Liver (tissue), 5 donors: ENCODE results near the gene PLPP3. TPM values are rescaled to one million over a fixed set of nuclear protein-coding genes. Genes with fewer than 3 reads are reported as not detected.

Experiments
- polyA plus RNA-seq, 2 donors: library from polyadenylated mRNA; stranded (reverse) in 1 of 2; unstranded in 1 of 2; fragments of 200-250 nt in 1 of 2; fragments of >200 nt in 1 of 2; fragmentation: Nextera tagmentation in 1 of 2; extraction: Ambion mirVana in 1 of 2; gene quantifications; one replicate each; pipeline versions ENCODE4 v1.2.1 to v1.2.3, GENCODE V29; 2013 to 2015
- small RNA-seq: library from RNA; depleted of rRNA; stranded (forward); fragments of <200 nt; gene quantifications from one replicate; pipeline ENCODE3, GENCODE V24; 2014
- total RNA-seq, 2 donors: library from RNA; depleted of rRNA; stranded (reverse); fragments of >200 nt; gene quantifications; one replicate each; pipeline ENCODE4 v1.2.3, GENCODE V29; 2014
- donor health status: healthy.
- donor health status: healthy.
- donor health status: healthy.

Gene PLPP3
- total and polyA plus RNA-seq, 4 donors: 46.1 to 91.2 (median 67.6) TPM

Small RNA genes within 50 kb of the gene (small RNA-seq; reads per million reads assigned to genes)
- gene AC099789.1: not detected

Other genes starting within 250 kb of the PLPP3 start
- 1 to 10 TPM; 2.3 to 2.7 TPM for gene PRKAA2, start 65.8 kb upstream of the PLPP3 start, total RNA-seq
- under 1 TPM; 0.33 to 0.92 TPM for gene PRKAA2, start 65.8 kb upstream of the PLPP3 start, polyA plus RNA-seq
- gene FYB2, start 239.8 kb upstream of the PLPP3 start, total RNA-seq: 10 to 100 TPM in 1 of 2 donors, 1 to 10 TPM in 1; 3.3 to 31.3 TPM
- gene FYB2, start 239.8 kb upstream of the PLPP3 start, polyA plus RNA-seq: 10 to 100 TPM in 1 of 2 donors, 1 to 10 TPM in 1; 4.7 to 27.6 TPM